ENCODE data around the gene TRIM52. TPM values are rescaled to one million over a fixed set of nuclear protein-coding genes. Genes with fewer than 3 reads are reported as not detected.

The TRIM52 gene
- total and polyA plus RNA-seq, 9 of the 15 experiments (the other 6 are each of a cell fraction or from before 2014, with no cell fraction given) = 3.3 to 21.9 (median 13.5) TPM

DNA sequence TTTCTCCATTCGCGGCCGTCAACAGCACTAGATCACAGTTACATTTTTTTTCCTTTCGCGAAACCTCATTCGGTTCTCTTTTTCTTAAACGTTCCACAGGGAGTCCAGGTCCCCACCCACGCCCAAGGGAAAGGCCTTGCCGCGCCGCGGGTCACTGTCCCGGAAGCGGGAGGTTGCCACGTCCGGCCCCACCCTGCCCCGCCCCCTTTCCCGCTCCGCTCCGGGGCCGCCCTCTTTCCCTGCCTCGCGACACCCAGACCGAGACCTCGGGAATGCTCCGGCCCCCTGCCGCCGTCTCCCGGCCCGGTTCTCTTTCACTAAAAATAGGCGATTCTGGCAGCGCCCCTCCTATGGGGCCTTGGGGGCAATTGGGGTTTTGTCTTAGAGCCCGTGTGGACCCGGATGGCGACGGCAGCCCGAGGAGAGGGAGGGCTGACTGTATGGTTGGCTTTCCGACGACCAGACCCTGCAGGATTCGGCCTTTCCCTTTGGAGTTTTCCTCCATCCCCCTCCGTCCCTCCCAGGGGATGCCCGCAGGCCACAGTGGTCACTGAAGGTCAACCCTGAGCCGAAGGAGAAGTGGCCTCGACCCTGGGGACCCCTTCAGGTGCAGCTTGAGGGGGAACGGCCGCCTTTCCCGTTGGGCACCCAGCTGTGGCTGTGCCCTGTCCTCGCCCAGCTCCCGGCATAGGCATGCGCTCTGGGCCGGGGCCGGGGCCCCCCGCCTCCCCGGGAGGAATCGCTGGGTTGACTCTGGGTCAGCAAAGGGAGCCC lies 14.5 kb downstream of the TRIM52 start (continued):
- TF ChIP-seq NFYB (IDR thresholded peaks at IDR 0.05; ENCODE audit: extremely low read depth, insufficient read length) (no peak), HNRNPL (IDR thresholded peaks at IDR 0.05; ENCODE audit: low read depth, low read length) (peak; percentile 54; the same call in 1 of the 2 replicates), HIVEP1 (CRISPR knock-in tag; IDR thresholded peaks at IDR 0.05) (no peak), CREB1 (IDR thresholded peaks at IDR 0.05) (0 out of 2 replicates have a peak, but pooled peaks have one; percentile 17), CREB1 (CRISPR knock-in tag; IDR thresholded peaks at IDR 0.05) (no peak), SNRNP70 (optimal IDR thresholded peaks at IDR 0.05; ENCODE audit: low read depth, low read length) (no peak), NBN (IDR thresholded peaks at IDR 0.05; ENCODE audit: low read depth) (0 out of 2 replicates have a peak, but pooled peaks have one; percentile 33), ELF2 (CRISPR knock-in tag; IDR thresholded peaks at IDR 0.05) (peak; percentile 78), PHB (CRISPR knock-in tag; IDR thresholded peaks at IDR 0.05) (0 out of 2 replicates have a peak, but pooled peaks have one; percentile 44), RBM22 (IDR thresholded peaks at IDR 0.05; ENCODE audit: low read depth, low read length, poor library complexity, severe bottlenecking) (no peak), ZNF436 (CRISPR knock-in tag; IDR thresholded peaks at IDR 0.05) (no peak), SP2 (IDR thresholded peaks at IDR 0.05; ENCODE audit: extremely low read depth, low read depth, low read length, poor library complexity, severe bottlenecking) (no peak), HNRNPK (IDR thresholded peaks at IDR 0.05; ENCODE audit: low read depth, low read length, poor library complexity, severe bottlenecking) (no peak)
- TF ChIP-seq, protein P1, sequence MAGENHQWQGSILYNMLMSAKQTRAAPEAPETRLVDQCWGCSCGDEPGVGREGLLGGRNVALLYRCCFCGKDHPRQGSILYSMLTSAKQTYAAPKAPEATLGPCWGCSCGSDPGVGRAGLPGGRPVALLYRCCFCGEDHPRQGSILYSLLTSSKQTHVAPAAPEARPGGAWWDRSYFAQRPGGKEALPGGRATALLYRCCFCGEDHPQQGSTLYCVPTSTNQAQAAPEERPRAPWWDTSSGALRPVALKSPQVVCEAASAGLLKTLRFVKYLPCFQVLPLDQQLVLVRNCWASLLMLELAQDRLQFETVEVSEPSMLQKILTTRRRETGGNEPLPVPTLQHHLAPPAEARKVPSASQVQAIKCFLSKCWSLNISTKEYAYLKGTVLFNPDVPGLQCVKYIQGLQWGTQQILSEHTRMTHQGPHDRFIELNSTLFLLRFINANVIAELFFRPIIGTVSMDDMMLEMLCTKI (IDR thresholded peaks at IDR 0.05; ENCODE audit: partially characterized antibody) = no peak
- TF ChIP-seq, protein P2, sequence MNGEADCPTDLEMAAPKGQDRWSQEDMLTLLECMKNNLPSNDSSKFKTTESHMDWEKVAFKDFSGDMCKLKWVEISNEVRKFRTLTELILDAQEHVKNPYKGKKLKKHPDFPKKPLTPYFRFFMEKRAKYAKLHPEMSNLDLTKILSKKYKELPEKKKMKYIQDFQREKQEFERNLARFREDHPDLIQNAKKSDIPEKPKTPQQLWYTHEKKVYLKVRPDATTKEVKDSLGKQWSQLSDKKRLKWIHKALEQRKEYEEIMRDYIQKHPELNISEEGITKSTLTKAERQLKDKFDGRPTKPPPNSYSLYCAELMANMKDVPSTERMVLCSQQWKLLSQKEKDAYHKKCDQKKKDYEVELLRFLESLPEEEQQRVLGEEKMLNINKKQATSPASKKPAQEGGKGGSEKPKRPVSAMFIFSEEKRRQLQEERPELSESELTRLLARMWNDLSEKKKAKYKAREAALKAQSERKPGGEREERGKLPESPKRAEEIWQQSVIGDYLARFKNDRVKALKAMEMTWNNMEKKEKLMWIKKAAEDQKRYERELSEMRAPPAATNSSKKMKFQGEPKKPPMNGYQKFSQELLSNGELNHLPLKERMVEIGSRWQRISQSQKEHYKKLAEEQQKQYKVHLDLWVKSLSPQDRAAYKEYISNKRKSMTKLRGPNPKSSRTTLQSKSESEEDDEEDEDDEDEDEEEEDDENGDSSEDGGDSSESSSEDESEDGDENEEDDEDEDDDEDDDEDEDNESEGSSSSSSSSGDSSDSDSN (IDR thresholded peaks at IDR 0.05; ENCODE audit: borderline replicate concordance in 1 of 2, low read depth in 2 of 2, low read length in 2 of 2) = 0 out of 4 replicates have a peak, but pooled peaks of 1 of the 2 experiments have one; percentile 14
- TF ChIP-seq, protein P3, sequence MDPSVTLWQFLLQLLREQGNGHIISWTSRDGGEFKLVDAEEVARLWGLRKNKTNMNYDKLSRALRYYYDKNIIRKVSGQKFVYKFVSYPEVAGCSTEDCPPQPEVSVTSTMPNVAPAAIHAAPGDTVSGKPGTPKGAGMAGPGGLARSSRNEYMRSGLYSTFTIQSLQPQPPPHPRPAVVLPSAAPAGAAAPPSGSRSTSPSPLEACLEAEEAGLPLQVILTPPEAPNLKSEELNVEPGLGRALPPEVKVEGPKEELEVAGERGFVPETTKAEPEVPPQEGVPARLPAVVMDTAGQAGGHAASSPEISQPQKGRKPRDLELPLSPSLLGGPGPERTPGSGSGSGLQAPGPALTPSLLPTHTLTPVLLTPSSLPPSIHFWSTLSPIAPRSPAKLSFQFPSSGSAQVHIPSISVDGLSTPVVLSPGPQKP (CRISPR knock-in tag; IDR thresholded peaks at IDR 0.05) = no peak
- TF ChIP-seq, protein P4, sequence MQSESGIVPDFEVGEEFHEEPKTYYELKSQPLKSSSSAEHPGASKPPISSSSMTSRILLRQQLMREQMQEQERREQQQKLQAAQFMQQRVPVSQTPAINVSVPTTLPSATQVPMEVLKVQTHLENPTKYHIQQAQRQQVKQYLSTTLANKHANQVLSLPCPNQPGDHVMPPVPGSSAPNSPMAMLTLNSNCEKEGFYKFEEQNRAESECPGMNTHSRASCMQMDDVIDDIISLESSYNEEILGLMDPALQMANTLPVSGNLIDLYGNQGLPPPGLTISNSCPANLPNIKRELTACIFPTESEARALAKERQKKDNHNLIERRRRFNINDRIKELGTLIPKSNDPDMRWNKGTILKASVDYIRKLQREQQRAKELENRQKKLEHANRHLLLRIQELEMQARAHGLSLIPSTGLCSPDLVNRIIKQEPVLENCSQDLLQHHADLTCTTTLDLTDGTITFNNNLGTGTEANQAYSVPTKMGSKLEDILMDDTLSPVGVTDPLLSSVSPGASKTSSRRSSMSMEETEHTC (IDR thresholded peaks at IDR 0.05) = no peak
- TF ChIP-seq, protein P5, sequence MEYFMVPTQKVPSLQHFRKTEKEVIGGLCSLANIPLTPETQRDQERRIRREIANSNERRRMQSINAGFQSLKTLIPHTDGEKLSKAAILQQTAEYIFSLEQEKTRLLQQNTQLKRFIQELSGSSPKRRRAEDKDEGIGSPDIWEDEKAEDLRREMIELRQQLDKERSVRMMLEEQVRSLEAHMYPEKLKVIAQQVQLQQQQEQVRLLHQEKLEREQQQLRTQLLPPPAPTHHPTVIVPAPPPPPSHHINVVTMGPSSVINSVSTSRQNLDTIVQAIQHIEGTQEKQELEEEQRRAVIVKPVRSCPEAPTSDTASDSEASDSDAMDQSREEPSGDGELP (CRISPR knock-in tag; IDR thresholded peaks at IDR 0.05; ENCODE audit: borderline replicate concordance) = 0 out of 2 replicates have a peak, but pooled peaks have one; percentile 29
